HG03432 (cell line): Measurements from ENCODE around the gene PDILT.
A peak's percentile ranks its signal among the peaks of the same experiment; 100 is the strongest.
"Not testable (repeated sequence)": the region's sequence is repeated elsewhere in the genome, so short reads cannot be mapped to it uniquely, and the experiment has no call there.

Source experiments
- ATAC-seq: cut with Tn5 transposase; IDR thresholded peaks from one replicate; pipeline ENCODE4 v1.9.1; 2021; ENCODE audit warnings: mild to moderate bottlenecking, moderate library complexity; ENCODE audit not compliant: unreplicated experiment

The PDILT gene

GRCh38 chr16:20404637-20405036 lies at the start of gene PDILT:
PDILT (minus strand) TSS chr16:20404737; CDS start chr16:20399300, 5,437 bp downstream.
- no peak for ATAC-seq

GRCh38 chr16:20453633-20454032 lies 49.1 kb upstream of the PDILT start:
- ATAC-seq = not testable (repeated sequence)

GRCh38 chr16:20451364-20451763 lies 46.8 kb upstream of the PDILT start, which contains the start of gene ACSM2A:
ACSM2A (plus strand) TSS chr16:20451521; CDS start chr16:20460115, 8,594 bp downstream.
- ATAC-seq = not testable (repeated sequence)

- ATAC-seq = not testable (repeated sequence)
Measured at GRCh38 chr16:20446652-20447393, 42.3 kb upstream of the PDILT start.

GRCh38 chr16:20441859-20442258 lies 37.3 kb upstream of the PDILT start:
- ATAC-seq = not testable (repeated sequence)

- no peak for ATAC-seq
Measured at GRCh38 chr16:20441191-20441590, 36.7 kb upstream of the PDILT start.

GRCh38 chr16:20440731-20441130 lies 36.2 kb upstream of the PDILT start:
- ATAC-seq = not testable (repeated sequence)

- ATAC-seq = not testable (repeated sequence)
Measured at GRCh38 chr16:20439820-20440231, 35.3 kb upstream of the PDILT start.

- not testable (repeated sequence) for ATAC-seq
Measured at GRCh38 chr16:20438950-20439349, 34.4 kb upstream of the PDILT start.

GRCh38 chr16:20430948-20431347 lies 26.4 kb upstream of the PDILT start:
- ATAC-seq = no peak

GRCh38 chr16:20430480-20430879 lies 25.9 kb upstream of the PDILT start:
- ATAC-seq = not testable (repeated sequence)

- not testable (repeated sequence) for ATAC-seq
Measured at GRCh38 chr16:20429499-20429898, 25.0 kb upstream of the PDILT start.

- ATAC-seq = not testable (repeated sequence)
Measured at GRCh38 chr16:20427401-20427797, 22.9 kb upstream of the PDILT start.

GRCh38 chr16:20424129-20424866 lies 19.8 kb upstream of the PDILT start:
- no peak for ATAC-seq

- ATAC-seq = not testable (repeated sequence)
Measured at GRCh38 chr16:20423772-20424128, 19.2 kb upstream of the PDILT start.

- not testable (repeated sequence) for ATAC-seq
Measured at GRCh38 chr16:20421748-20422147, 17.2 kb upstream of the PDILT start.

- ATAC-seq = not testable (repeated sequence)
Measured at GRCh38 chr16:20419093-20419492, 14.6 kb upstream of the PDILT start.

GRCh38 chr16:20415541-20415940 lies 11.0 kb upstream of the PDILT start:
- ATAC-seq = no peak

GRCh38 chr16:20411055-20411454 lies 6.5 kb upstream of the PDILT start:
- no peak for ATAC-seq

GRCh38 chr16:20410121-20410723 lies 5.7 kb upstream of the PDILT start:
- ATAC-seq = peak; percentile 86

- ATAC-seq = peak; percentile 32
Measured at GRCh38 chr16:20409398-20410120, 5.0 kb upstream of the PDILT start, which contains the start of gene ACSM5. ACSM5 (plus strand) TSS chr16:20409534; CDS start chr16:20411485, 1,951 bp downstream.
